DOHH2 (cell line): Measurements from ENCODE around the gene SCNN1B.

ENCODE experiments used
- H3F3A ChIP-seq: fragments of 200-600 bp; sonication (generic), shearing (Covaris generic); 2 replicates; pipeline ENCODE4 v1.6.0; 2016; ENCODE audit warnings: antibody characterized with exemption, mild to moderate bottlenecking; ENCODE audit not compliant: control insufficient read depth, insufficient read depth
- H3K27ac ChIP-seq: fragments of 200-600 bp; sonication (generic); 2 replicates; pipeline ENCODE4 v1.5.1; 2014; ENCODE audit warnings: low read depth, mild to moderate bottlenecking, low read length, moderate library complexity
- H3K27me3 ChIP-seq: fragments of 200-600 bp; sonication (generic); 2 replicates; pipeline ENCODE4 v1.6.1; 2014; ENCODE audit warnings: mild to moderate bottlenecking, low read length, mixed read lengths; ENCODE audit not compliant: control insufficient read depth
- H3K36me3 ChIP-seq: fragments of 200-600 bp; sonication (generic); 2 replicates; pipeline ENCODE4 v1.6.1; 2014; ENCODE audit warnings: mild to moderate bottlenecking, low read length, moderate library complexity, mixed read lengths; ENCODE audit not compliant: control insufficient read depth
- H3K4me1 ChIP-seq: fragments of 200-600 bp; sonication (generic); 2 replicates; pipeline ENCODE4 v1.6.1; 2014; ENCODE audit warnings: mild to moderate bottlenecking, low read length, mixed read lengths; ENCODE audit not compliant: control insufficient read depth
- H3K4me2 ChIP-seq: fragments of 200-600 bp; sonication (generic); 2 replicates; pipeline ENCODE4 v1.6.0; 2014; ENCODE audit warnings: mild to moderate bottlenecking, low read length, moderate library complexity
- H3K4me3 ChIP-seq: fragments of 200-600 bp; sonication (generic); 2 replicates; pipeline ENCODE4 v1.5.1; 2014; ENCODE audit warnings: mild to moderate bottlenecking, low read length, mixed read lengths
- H3K79me2 ChIP-seq: fragments of 200-600 bp; sonication (generic); 2 replicates; pipeline ENCODE4 v1.6.1; 2014; ENCODE audit warnings: mild to moderate bottlenecking, low read length, mixed read lengths; ENCODE audit not compliant: control insufficient read depth
- H3K9me2 ChIP-seq: fragments of 200-600 bp; sonication (generic); replicated peaks from 2 replicates; pipeline ENCODE4 v1.6.1; 2014; ENCODE audit warnings: mild to moderate bottlenecking, low read length, mixed read lengths; ENCODE audit not compliant: control insufficient read depth
- H3K9me3 ChIP-seq: fragments of 200-600 bp; sonication (generic); 2 replicates; pipeline ENCODE4 v1.6.1; 2014; ENCODE audit warnings: antibody characterized with exemption, low read length, mixed read lengths; ENCODE audit not compliant: control insufficient read depth, insufficient read depth
- H4K20me1 ChIP-seq: fragments of 200-600 bp; sonication (generic); 2 replicates; pipeline ENCODE4 v1.6.0; 2014; ENCODE audit warnings: low read depth, mild to moderate bottlenecking, antibody characterized with exemption, low read length, moderate library complexity; ENCODE audit not compliant: control insufficient read depth, insufficient read depth
- EZH2phosphoT487 ChIP-seq: fragments of 200-600 bp; sonication (generic); IDR thresholded peaks from 2 replicates; pipeline ENCODE4 v1.6.1; 2017; ENCODE audit warnings: borderline replicate concordance, mild to moderate bottlenecking, antibody characterized with exemption, low read length, moderate library complexity, mixed read lengths
- TF ChIP-seq, protein P1 (sequence below): fragments of 200-600 bp; sonication (generic); IDR thresholded peaks from one replicate; pipeline ENCODE4 v1.5.1; 2014; ENCODE audit warnings: antibody characterized with exemption, mild to moderate bottlenecking, low read depth, low read length; ENCODE audit not compliant: poor library complexity, severe bottlenecking

Gene SCNN1B

DNA sequence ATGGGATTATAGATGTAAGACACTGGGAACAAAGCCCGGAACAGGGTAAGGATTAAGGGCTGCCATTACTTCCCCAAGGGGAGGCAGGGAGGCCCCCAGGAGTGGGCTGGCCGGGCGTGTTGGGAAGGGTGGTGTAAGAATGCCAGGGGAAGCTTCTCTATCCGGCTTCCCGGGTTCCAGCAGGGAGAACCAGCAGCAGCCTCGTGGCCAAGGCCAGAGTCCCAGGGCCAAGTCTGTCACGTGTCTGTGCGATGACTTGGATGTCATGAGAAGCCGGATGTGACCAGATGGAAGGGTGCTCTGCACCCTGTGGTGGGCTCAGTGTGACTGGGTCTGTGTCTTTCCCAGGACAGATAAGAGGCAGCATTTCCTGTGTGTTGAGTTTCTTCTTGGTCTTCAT, 52.1 kb downstream of the SCNN1B start:
- no peaks in the 10 kb centered on the region for H4K20me1 ChIP-seq
- TF ChIP-seq, protein P1, sequence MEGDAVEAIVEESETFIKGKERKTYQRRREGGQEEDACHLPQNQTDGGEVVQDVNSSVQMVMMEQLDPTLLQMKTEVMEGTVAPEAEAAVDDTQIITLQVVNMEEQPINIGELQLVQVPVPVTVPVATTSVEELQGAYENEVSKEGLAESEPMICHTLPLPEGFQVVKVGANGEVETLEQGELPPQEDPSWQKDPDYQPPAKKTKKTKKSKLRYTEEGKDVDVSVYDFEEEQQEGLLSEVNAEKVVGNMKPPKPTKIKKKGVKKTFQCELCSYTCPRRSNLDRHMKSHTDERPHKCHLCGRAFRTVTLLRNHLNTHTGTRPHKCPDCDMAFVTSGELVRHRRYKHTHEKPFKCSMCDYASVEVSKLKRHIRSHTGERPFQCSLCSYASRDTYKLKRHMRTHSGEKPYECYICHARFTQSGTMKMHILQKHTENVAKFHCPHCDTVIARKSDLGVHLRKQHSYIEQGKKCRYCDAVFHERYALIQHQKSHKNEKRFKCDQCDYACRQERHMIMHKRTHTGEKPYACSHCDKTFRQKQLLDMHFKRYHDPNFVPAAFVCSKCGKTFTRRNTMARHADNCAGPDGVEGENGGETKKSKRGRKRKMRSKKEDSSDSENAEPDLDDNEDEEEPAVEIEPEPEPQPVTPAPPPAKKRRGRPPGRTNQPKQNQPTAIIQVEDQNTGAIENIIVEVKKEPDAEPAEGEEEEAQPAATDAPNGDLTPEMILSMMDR: no peak
- no peak for TF ChIP-seq EZH2phosphoT487
- H3K4me2 ChIP-seq: no peak overlapping the region
- H3K4me3 ChIP-seq: no peak overlapping the region
- no peaks in the 10 kb centered on the region for H3K36me3 ChIP-seq
- H3K4me1 ChIP-seq: no peaks in the 10 kb centered on the region
- no peaks in the 10 kb centered on the region for H3F3A ChIP-seq
- H3K27me3 ChIP-seq: peaks cover 3% of the 10 kb centered on the region; the same call in 1 of the 2 replicates
- no peaks in the 10 kb centered on the region for H3K9me2 ChIP-seq
- no peaks in the 10 kb centered on the region for H3K9me3 ChIP-seq
- H3K79me2 ChIP-seq: no peaks in the 10 kb centered on the region
- no peak overlapping the region for H3K27ac ChIP-seq

GRCh38 chr16:23355106-23355670, 53.1 kb downstream of the SCNN1B start:
- Histone ChIP-seq H3K79me2 (no peaks in the 10 kb centered on the region), H3K27me3 (peaks cover under 1% of the 10 kb centered on the region; the same call in 1 of the 2 replicates), H4K20me1 (no peaks in the 10 kb centered on the region), H3K36me3 (no peaks in the 10 kb centered on the region), H3K4me2 (no peak overlapping the region), H3K27ac (no peak overlapping the region), H3K4me1 (no peaks in the 10 kb centered on the region), H3K4me3 (no peak overlapping the region), H3K9me3 (no peaks in the 10 kb centered on the region), H3K9me2 (no peaks in the 10 kb centered on the region), H3F3A (no peaks in the 10 kb centered on the region)
- TF ChIP-seq, protein P1: no peak
- TF ChIP-seq EZH2phosphoT487: no peak

- Histone ChIP-seq H3K36me3 (no peaks in the 10 kb centered on the region), H3K27ac (no peak overlapping the region), H3K4me3 (no peak overlapping the region), H3K4me2 (no peak overlapping the region), H4K20me1 (no peaks in the 10 kb centered on the region), H3K79me2 (no peaks in the 10 kb centered on the region), H3K9me3 (no peaks in the 10 kb centered on the region), H3F3A (no peaks in the 10 kb centered on the region), H3K27me3 (no peaks in the 10 kb centered on the region), H3K4me1 (no peaks in the 10 kb centered on the region), H3K9me2 (no peaks in the 10 kb centered on the region)
- TF ChIP-seq, protein P1: no peak
- no peak for TF ChIP-seq EZH2phosphoT487
These were observed 54.8 kb downstream of the SCNN1B start for GRCh38 chr16:23356941-23357340.
